Fibroblast of skin of scalp (primary cell): Measurements from ENCODE around the gene BSN. TPM values are rescaled to one million over a fixed set of nuclear protein-coding genes. Genes with fewer than 3 reads are reported as not detected.

ENCODE experiments used
- DNase-seq: peaks from one replicate; pipeline ENCODE4 v3.0.0-alpha.2; 2013
- polyA plus RNA-seq, 2 experiments: library from polyadenylated mRNA; unstranded; fragments of 120-200 nt; gene quantifications; one replicate each; pipeline ENCODE4 v1.2.1, GENCODE V29; 2013; ENCODE audit not compliant: insufficient read length in 2 of 2

Gene BSN, protein sequence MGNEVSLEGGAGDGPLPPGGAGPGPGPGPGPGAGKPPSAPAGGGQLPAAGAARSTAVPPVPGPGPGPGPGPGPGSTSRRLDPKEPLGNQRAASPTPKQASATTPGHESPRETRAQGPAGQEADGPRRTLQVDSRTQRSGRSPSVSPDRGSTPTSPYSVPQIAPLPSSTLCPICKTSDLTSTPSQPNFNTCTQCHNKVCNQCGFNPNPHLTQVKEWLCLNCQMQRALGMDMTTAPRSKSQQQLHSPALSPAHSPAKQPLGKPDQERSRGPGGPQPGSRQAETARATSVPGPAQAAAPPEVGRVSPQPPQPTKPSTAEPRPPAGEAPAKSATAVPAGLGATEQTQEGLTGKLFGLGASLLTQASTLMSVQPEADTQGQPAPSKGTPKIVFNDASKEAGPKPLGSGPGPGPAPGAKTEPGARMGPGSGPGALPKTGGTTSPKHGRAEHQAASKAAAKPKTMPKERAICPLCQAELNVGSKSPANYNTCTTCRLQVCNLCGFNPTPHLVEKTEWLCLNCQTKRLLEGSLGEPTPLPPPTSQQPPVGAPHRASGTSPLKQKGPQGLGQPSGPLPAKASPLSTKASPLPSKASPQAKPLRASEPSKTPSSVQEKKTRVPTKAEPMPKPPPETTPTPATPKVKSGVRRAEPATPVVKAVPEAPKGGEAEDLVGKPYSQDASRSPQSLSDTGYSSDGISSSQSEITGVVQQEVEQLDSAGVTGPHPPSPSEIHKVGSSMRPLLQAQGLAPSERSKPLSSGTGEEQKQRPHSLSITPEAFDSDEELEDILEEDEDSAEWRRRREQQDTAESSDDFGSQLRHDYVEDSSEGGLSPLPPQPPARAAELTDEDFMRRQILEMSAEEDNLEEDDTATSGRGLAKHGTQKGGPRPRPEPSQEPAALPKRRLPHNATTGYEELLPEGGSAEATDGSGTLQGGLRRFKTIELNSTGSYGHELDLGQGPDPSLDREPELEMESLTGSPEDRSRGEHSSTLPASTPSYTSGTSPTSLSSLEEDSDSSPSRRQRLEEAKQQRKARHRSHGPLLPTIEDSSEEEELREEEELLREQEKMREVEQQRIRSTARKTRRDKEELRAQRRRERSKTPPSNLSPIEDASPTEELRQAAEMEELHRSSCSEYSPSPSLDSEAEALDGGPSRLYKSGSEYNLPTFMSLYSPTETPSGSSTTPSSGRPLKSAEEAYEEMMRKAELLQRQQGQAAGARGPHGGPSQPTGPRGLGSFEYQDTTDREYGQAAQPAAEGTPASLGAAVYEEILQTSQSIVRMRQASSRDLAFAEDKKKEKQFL (N-terminal part only)
- 0.16 TPM for polyA plus RNA-seq (2013, experiment 1 of 2; ENCODE audit: insufficient read length)
- polyA plus RNA-seq (2013, experiment 2 of 2; ENCODE audit: insufficient read length) = 0.22 TPM

DNA sequence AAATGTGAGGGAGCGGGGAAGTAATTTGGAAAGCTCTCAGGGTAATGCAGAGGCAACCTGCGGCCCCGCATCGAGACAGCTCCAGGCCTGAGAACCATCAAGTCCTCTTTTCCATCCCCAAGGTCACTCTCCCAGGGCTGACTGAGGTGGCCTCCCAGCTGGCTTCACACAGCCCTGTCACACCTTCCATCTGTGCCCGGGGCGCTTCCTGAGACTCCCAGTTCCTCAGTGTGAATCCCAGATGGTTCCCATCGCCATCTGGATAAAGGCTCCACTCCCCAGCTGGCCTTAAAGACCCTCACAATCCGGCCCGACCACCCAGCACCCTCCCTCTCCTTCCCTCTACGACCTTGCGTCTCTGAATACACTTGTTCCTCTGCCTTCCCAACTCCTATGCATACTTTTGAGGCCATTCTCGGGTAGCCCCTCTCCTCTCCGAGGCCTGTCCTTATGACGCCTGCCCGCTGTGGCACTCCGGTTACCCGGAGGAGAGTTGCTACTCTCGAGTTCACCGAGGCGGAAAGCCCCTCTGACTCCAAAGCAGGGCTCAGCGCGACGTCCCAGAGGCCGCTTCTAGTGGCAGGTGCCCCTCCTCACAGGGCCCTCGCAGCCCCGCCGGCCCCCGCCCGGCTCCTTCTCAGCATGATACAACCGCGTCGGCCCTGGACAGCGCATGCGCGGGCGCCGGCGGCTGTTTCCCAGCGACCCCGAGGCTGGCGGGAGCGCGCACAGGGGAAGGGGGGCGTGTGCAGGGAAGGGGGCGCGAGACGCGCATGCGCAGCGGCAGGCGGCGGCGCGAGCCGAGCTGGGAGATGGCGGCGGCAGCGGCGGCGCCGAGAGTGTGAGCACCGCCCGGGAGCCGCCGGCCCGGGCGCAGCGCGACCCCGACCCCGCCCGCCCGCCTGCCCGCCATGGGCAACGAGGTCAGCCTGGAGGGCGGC lies at the start of gene BSN:
BSN (plus strand) TSS at position 786 of the 941 bp plus-strand sequence; CDS start at position 912, 126 bp downstream.
- peak; percentile 92 for DNase-seq

DNA sequence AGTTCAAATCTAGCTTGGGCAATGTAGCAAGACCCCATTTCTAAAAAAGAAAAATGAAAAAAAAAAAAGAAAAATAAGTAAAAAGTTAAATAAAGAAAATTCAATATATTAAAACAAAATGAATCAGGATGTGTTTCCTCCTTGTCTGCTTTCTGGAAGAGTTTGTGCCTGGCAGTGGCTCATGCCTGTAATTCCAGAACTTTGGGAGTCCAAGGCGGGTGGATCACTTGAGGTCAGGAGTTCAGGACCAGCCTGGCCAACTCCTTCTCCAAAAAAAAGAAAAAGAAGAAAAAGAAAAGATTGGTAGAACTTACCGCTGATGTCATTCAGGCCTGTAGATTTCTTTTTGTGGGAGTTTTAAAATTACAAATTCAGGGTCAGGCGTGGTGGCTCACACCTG lies 47.4 kb upstream of the BSN start:
- no peak for DNase-seq

GRCh38 chr3:49509028-49509561 lies 45.2 kb upstream of the BSN start:
- no peak for DNase-seq

DNA sequence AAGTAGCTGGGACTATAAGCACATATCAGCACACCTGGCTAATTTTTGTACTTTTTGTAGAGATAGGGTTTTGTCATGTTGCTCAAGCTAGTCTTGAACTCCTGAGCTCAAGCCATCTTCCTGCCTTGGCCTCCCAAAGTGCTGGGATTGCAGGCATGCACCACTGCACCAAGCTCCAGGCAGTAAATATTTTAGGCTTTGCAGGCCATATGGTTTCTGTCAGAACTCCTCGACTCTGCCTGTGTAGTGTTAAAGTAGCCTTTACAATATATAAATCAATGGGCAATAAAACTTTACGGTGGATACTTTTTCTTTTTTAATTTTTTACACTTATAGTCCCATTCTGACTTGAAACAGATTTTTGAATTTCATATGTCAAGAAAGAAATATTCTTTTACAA lies 42.6 kb upstream of the BSN start:
- DNase-seq = no peak

- no peak for DNase-seq
Measured at GRCh38 chr3:49512781-49513355, 41.4 kb upstream of the BSN start.

DNA sequence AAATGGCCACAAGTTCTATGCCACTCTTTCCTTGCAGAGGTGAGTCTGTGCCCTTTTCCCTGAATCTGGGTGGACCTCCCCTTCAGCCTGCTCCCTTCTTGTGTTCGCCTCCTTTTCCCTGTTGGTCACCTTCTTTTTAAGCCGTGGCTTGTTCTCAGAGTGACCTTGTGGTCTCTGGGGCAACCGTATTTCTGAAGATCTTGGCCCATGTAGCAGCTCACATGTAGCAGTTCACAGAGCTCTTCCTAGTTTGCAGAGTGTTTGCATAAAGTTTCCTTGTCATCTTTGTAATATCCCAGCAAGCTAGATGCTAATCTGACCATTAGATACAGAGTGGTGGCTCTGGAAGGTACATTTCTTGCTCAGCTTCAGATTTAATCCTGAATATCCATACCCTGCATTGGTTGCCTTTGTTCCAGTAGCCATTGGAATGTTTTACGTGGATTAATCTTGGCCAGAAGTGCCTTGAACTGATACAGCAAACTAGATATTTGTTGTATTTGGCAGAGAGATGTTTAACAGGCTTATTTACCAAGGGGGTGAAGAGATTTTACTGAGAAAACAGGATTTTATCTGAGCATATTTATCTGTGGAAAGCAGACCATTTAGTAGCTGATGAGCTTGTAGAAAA lies 40.7 kb upstream of the BSN start:
- DNase-seq = no peak

- DNase-seq = no peak
Measured at GRCh38 chr3:49518016-49518415, 36.3 kb upstream of the BSN start.

GRCh38 chr3:49518441-49518840 lies 35.8 kb upstream of the BSN start:
- DNase-seq = no peak

DNA sequence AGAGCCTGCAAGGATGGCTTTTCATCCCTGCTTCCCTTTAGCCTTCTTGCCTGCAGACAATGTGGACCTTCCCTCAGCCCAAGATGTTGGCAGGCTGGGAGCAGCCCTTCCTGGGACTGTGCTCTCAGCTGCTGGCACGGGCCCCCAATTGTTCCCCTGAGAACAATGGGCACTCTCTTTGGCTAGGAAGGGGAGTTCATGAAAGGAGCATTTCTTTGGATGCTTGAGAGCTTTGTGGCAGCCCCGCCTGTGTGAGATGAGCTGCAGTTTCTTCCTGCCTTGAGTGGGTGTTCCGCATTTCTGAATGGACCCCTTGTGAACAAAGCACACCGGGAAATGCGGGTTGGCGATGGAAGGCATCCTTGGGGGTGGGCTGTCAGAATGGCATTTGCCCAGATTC lies 35.0 kb upstream of the BSN start:
- no peak for DNase-seq

DNA sequence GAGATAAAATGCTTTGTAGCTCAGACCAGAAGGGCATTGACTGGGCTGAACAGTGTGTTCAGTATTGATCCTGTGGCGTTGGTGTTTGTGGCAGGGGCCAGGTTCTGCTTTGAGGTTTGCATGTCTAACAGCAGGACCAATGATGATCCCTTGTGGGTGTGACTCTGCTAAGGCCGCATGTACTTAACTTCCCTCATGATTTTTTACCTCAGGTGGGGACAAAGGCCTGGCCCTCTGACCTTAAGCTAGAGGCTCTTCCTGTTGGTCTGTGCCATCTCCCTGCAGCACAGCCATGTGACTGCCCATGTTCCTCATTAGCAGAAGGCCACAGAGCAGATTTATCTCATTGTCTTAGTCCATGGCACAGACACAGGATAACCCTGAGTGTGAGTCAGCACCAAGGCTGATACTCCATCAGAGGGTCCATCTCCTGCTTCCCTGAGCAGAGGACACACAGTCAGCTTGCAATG lies 34.3 kb upstream of the BSN start:
- DNase-seq = no peak

GRCh38 chr3:49523756-49524747 lies 30.2 kb upstream of the BSN start:
- no peak for DNase-seq

GRCh38 chr3:49529567-49529966 lies 24.7 kb upstream of the BSN start:
- DNase-seq = no peak

- no peak for DNase-seq
Measured at GRCh38 chr3:49530231-49530630, 24.0 kb upstream of the BSN start.

DNA sequence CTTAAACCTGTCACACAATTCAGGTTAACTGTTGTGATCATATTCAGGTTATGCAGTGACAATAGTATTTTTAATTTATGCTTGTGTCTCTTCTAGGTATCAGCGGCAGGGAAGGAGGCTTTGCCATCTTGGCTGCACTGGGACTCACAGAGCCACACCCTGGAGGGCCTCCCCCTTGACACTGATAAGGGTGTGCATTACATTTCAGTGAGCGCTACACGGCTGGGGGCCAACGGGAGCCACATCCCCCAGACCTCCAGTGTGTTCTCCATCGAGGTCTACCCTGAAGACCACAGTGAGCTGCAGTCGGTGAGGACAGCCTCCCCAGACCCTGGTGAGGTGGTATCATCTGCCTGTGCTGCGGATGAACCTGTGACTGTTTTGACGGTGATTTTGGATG lies 23.6 kb upstream of the BSN start:
- DNase-seq = no peak

- no peak for DNase-seq
Measured at GRCh38 chr3:49531218-49531617, 23.1 kb upstream of the BSN start.

DNA sequence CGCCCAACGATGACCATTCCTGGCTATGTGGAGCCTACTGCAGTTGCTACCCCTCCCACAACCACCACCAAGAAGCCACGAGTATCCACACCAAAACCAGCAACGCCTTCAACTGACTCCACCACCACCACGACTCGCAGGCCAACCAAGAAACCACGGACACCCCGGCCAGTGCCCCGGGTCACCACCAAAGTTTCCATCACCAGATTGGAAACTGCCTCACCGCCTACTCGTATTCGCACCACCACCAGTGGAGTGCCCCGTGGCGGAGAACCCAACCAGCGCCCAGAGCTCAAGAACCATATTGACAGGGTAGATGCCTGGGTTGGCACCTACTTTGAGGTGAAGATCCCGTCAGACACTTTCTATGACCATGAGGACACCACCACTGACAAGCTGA lies 22.6 kb upstream of the BSN start:
- no peak for DNase-seq

DNA sequence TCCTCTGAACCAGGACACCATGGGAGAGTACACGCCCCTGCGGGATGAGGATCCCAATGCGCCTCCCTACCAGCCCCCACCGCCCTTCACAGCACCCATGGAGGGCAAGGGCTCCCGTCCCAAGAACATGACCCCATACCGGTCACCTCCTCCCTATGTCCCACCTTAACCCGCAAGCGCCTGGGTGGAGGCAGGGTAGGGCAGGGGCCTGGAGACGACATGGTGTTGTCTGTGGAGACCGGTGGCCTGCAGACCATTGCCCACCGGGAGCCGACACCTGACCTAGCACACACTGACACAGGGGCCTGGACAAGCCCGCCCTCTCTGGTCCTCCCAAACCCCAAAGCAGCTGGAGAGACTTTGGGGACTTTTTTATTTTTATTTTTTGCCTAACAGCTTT lies 21.2 kb upstream of the BSN start:
- DNase-seq = no peak

DNA sequence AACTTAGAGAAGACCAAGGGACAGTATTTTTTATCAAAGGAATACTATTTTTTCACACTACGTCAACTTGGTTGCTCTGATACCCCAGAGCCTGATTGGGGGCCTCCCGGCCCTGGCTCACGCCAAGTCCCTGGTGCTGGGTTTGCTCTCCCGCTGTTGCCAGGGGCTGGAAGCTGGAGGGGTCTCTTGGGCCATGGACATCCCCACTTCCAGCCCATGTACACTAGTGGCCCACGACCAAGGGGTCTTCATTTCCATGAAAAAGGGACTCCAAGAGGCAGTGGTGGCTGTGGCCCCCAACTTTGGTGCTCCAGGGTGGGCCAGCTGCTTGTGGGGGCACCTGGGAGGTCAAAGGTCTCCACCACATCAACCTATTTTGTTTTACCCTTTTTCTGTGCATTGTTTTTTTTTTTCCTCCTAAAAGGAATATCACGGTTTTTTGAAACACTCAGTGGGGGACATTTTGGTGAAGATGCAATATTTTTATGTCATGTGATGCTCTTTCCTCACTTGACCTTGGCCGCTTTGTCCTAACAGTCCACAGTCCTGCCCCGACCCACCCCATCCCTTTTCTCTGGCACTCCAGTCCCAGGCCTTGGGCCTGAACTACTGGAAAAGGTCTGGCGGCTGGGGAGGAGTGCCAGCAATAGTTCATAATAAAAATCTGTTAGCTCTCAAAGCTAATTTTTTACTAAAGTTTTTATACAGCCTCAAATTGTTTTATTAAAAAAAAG lies 20.3 kb upstream of the BSN start:
- no peak for DNase-seq
